ENCODE results near the gene SLC17A4. TPM values are rescaled to one million over a fixed set of nuclear protein-coding genes. Genes with fewer than 3 reads are reported as not detected.

SLC17A4 gene
- total RNA-seq, 2 donors from 2014 or later = not detected

DNA sequence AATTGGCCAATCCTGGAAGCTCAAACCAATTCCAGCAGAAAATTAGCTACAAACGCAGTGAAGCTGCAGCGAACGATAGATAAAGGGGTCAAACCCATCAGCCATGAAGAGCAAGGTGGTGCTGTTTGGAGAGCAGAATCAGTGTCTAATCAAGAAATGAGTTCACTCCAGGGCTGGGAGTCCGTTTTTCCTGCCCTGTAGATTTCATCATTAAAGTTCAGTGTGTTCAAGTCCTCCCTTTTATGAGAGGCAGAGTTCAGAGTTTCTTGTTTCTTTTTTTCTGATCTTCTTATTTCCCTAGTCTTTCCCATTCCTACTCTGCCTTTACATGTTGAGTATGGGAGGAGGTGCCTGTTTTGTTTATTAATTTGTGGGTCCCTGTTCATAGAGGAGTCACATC lies 46.9 kb downstream of the SLC17A4 start:
- Histone ChIP-seq H3K27ac (ENCODE audit: low read depth, low read length) (no peak overlapping the region), H3K9ac (ENCODE audit: extremely low read depth, low read length, poor library complexity, severe bottlenecking) (no peak overlapping the region), H3K36me3 (ENCODE audit: control insufficient read depth, insufficient read depth, low read length) (no peaks in the 10 kb centered on the region), H3K27me3 (ENCODE audit: control insufficient read depth, insufficient read depth, low read length, poor library complexity, severe bottlenecking) (no peaks in the 10 kb centered on the region), H3K4me1 (ENCODE audit: control insufficient read depth, insufficient read depth, low read length) (no peaks in the 10 kb centered on the region), H3K9me3 (ENCODE audit: control insufficient read depth, low read length) (no peaks in the 10 kb centered on the region), H3K4me3 (ENCODE audit: low read length) (no peak overlapping the region)
- H3K27ac Mint-ChIP-seq = no peak overlapping the region
- no peaks in the 10 kb centered on the region for H3K27me3 Mint-ChIP-seq (ENCODE audit: insufficient read depth)
- WGBS, 2 experiments (ENCODE audit: insufficient coverage in 1 of 2, insufficient read length in 1 of 2) = 85 to 95% methylated on average over 3 to 4 of the region's 4 CpGs
- H3K9me3 Mint-ChIP-seq = no peaks in the 10 kb centered on the region
- no peaks in the 10 kb centered on the region for H3K36me3 Mint-ChIP-seq (ENCODE audit: low read depth)
- DNase-seq = no peak
- TF ChIP-seq, protein P1, sequence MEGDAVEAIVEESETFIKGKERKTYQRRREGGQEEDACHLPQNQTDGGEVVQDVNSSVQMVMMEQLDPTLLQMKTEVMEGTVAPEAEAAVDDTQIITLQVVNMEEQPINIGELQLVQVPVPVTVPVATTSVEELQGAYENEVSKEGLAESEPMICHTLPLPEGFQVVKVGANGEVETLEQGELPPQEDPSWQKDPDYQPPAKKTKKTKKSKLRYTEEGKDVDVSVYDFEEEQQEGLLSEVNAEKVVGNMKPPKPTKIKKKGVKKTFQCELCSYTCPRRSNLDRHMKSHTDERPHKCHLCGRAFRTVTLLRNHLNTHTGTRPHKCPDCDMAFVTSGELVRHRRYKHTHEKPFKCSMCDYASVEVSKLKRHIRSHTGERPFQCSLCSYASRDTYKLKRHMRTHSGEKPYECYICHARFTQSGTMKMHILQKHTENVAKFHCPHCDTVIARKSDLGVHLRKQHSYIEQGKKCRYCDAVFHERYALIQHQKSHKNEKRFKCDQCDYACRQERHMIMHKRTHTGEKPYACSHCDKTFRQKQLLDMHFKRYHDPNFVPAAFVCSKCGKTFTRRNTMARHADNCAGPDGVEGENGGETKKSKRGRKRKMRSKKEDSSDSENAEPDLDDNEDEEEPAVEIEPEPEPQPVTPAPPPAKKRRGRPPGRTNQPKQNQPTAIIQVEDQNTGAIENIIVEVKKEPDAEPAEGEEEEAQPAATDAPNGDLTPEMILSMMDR (conservative IDR thresholded peaks at IDR 0.05) = no peak
- H3K4me1 Mint-ChIP-seq = no peaks in the 10 kb centered on the region
- H3K4me3 Mint-ChIP-seq = no peak overlapping the region

DNA sequence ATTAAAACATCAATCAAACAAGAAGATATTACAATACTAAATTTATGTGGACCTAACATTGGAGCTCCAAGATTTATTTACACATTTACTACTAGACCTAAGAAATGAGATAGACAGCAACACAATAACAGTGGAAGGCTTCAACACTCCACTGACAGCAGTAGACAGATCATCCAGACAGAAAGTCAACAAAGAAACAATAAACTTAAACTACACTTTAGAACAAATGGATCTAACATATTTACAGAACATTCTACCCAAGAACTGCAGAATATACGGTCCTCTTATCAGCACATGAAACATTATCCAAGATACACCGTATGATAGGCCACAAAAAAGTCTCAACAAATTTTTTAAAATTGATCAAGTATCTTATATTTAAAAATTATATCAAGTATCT lies 50.3 kb downstream of the SLC17A4 start:
- H3K27me3 ChIP-seq (ENCODE audit: control insufficient read depth, insufficient read depth, low read length, poor library complexity, severe bottlenecking) = no peaks in the 10 kb centered on the region
- Mint-ChIP-seq H3K27me3 (ENCODE audit: insufficient read depth) (no peaks in the 10 kb centered on the region), H3K27ac (no peak overlapping the region), H3K4me3 (no peak overlapping the region), H3K4me1 (no peaks in the 10 kb centered on the region), H3K36me3 (ENCODE audit: low read depth) (no peaks in the 10 kb centered on the region), H3K9me3 (no peaks in the 10 kb centered on the region)
- TF ChIP-seq, protein P1 (conservative IDR thresholded peaks at IDR 0.05) = no peak
- H3K4me1 ChIP-seq (ENCODE audit: control insufficient read depth, insufficient read depth, low read length) = no peaks in the 10 kb centered on the region
- no peaks in the 10 kb centered on the region for H3K36me3 ChIP-seq (ENCODE audit: control insufficient read depth, insufficient read depth, low read length)
- DNase-seq = no peak
- no peak overlapping the region for H3K27ac ChIP-seq (ENCODE audit: low read depth, low read length)
- H3K9ac ChIP-seq (ENCODE audit: extremely low read depth, low read length, poor library complexity, severe bottlenecking) = no peak overlapping the region
- H3K4me3 ChIP-seq (ENCODE audit: low read length) = no peak overlapping the region
- WGBS, 2 experiments (ENCODE audit: insufficient coverage in 1 of 2, insufficient read length in 1 of 2) = 98 to 100% methylated on average over 1 to 2 of the region's 2 CpGs
- H3K9me3 ChIP-seq (ENCODE audit: control insufficient read depth, low read length) = no peaks in the 10 kb centered on the region

DNA sequence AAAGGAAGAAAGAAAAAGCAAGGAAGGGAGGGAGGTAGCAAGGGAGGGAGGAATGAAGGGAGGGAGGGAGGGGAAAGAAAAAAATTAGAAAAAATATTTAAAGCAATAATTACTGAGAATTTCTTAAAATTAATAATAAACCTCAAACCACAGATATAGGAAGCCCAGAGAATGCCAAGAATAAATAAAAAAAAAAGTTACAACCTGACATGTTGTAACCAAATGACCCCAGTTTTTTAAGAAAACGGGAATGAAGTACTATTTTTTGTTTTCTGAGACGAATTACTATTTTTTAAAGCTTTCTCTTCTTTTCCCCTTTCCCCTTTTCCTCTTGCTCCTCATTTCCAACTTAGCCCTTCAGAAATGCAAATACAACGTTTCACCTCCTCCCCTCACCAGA lies 60.7 kb downstream of the SLC17A4 start:
- 50 to 65% methylated on average over 2 to 3 of the region's 3 CpGs for WGBS, 2 experiments (ENCODE audit: insufficient coverage in 1 of 2, insufficient read length in 1 of 2)
- no peaks in the 10 kb centered on the region for H3K9me3 ChIP-seq (ENCODE audit: control insufficient read depth, low read length)
- no peaks in the 10 kb centered on the region for H3K36me3 Mint-ChIP-seq (ENCODE audit: low read depth)
- H3K4me1 Mint-ChIP-seq = no peaks in the 10 kb centered on the region
- H3K27me3 Mint-ChIP-seq (ENCODE audit: insufficient read depth) = peaks cover 1% of the 10 kb centered on the region
- no peaks in the 10 kb centered on the region for H3K9me3 Mint-ChIP-seq
- H3K9ac ChIP-seq (ENCODE audit: extremely low read depth, low read length, poor library complexity, severe bottlenecking) = no peak overlapping the region
- no peak overlapping the region for H3K27ac ChIP-seq (ENCODE audit: low read depth, low read length)
- no peaks in the 10 kb centered on the region for H3K27me3 ChIP-seq (ENCODE audit: control insufficient read depth, insufficient read depth, low read length, poor library complexity, severe bottlenecking)
- H3K4me3 Mint-ChIP-seq = no peak overlapping the region
- TF ChIP-seq, protein P1 (conservative IDR thresholded peaks at IDR 0.05) = no peak
- H3K4me3 ChIP-seq (ENCODE audit: low read length) = no peak overlapping the region
- H3K4me1 ChIP-seq (ENCODE audit: control insufficient read depth, insufficient read depth, low read length) = no peaks in the 10 kb centered on the region
- DNase-seq = no peak
- no peaks in the 10 kb centered on the region for H3K36me3 ChIP-seq (ENCODE audit: control insufficient read depth, insufficient read depth, low read length)
- H3K27ac Mint-ChIP-seq = no peak overlapping the region
